Measurements from ENCODE around the gene TMEM164.

Gene TMEM164

GRCh38 chrX:110210417-110211139 is 207.7 kb downstream of the TMEM164 start:
- no peak for DNase-seq (ENCODE audit: low read depth)

- DNase-seq (ENCODE audit: low read depth), result no peak
These were observed 208.4 kb downstream of the TMEM164 start for GRCh38 chrX:110211340-110211739.

- no peak for DNase-seq (ENCODE audit: low read depth)
These were observed 209.4 kb downstream of the TMEM164 start for GRCh38 chrX:110212299-110212698.

- no peak for DNase-seq (ENCODE audit: low read depth)
These were observed 210.3 kb downstream of the TMEM164 start for GRCh38 chrX:110213183-110213582.

GRCh38 chrX:110214684-110215083 is 211.8 kb downstream of the TMEM164 start:
- DNase-seq (ENCODE audit: low read depth), result no peak

- DNase-seq (ENCODE audit: low read depth), result no peak
These were observed 212.5 kb downstream of the TMEM164 start for GRCh38 chrX:110215411-110215810.

- no peak for DNase-seq (ENCODE audit: low read depth)
These were observed 213.1 kb downstream of the TMEM164 start for GRCh38 chrX:110216027-110216426.

GRCh38 chrX:110218591-110218990 is 215.7 kb downstream of the TMEM164 start:
- no peak for DNase-seq (ENCODE audit: low read depth)

- DNase-seq (ENCODE audit: low read depth), result no peak
These were observed 217.0 kb downstream of the TMEM164 start for GRCh38 chrX:110219920-110220319.

GRCh38 chrX:110222497-110223257 is 219.8 kb downstream of the TMEM164 start:
- DNase-seq (ENCODE audit: low read depth), result no peak

GRCh38 chrX:110224926-110225617 is 222.2 kb downstream of the TMEM164 start:
- DNase-seq (ENCODE audit: low read depth), result no peak

- DNase-seq (ENCODE audit: low read depth), result no peak
These were observed 224.0 kb downstream of the TMEM164 start for GRCh38 chrX:110226931-110227330.
